HepG2 (cell line): ENCODE results near the gene GBE1. TPM values are rescaled to one million over a fixed set of nuclear protein-coding genes. Genes with fewer than 3 reads are reported as not detected.

Experiments
- ATAC-seq: fragments of 200-7000 bp; cut with Tn5 transposase; 3 replicates; pipeline ENCODE4 v1.9.1; 2020; ENCODE audit warnings: mild to moderate bottlenecking, moderate library complexity
- BruUV-seq: library from RNA; stranded (reverse); fragments of 400-500 nt; replicated peaks from 2 replicates; lab custom pipeline; 2021; lab: Mats Ljungman, UMichigan
- CTCF ChIA-PET: fragments of 300-600 bp; formaldehyde crosslinking; extraction: SDS; loops from one replicate; lab custom pipeline; 2021; ENCODE audit warnings: low total read pairs, inconsistent platforms, low intra/inter-chr PET ratio; lab: Yijun Ruan, JAX
- POLR2A ChIA-PET: fragments of 350-600 bp; sonication (Branson Sonifier 250); formaldehyde crosslinking; loops from one replicate; lab custom pipeline; 2020; ENCODE audit warnings: antibody characterized with exemption, inconsistent platforms; lab: Yijun Ruan, JAX
- DNase-seq: peaks from one replicate; pipeline ENCODE4 v3.0.0-alpha.2; 2015; ENCODE audit warnings: low spot score
- FAIRE-seq: peaks from 3 replicates; lab custom pipeline; 2011; peaks lifted over from hg19 to GRCh38; lab: Jason Lieb, UNC
- H2AFZ ChIP-seq: one replicate; pipeline ENCODE4 v1.6.1; 2011; ENCODE audit warnings: low read length, inconsistent platforms
- H3K27ac ChIP-seq: fragments of 300-600 bp; 3 replicates; pipeline ENCODE4 v1.8.0; 2011; ENCODE audit warnings: mixed run types, mild to moderate bottlenecking, mixed read lengths, low read length, inconsistent platforms; ENCODE audit not compliant: insufficient read depth; ENCODE audit errors: extremely low read length
- H3K27me3 ChIP-seq, 2 experiments: fragments of 200-600 bp in 1 of 2; 2 replicates in 1 of 2; 3 replicates in 1 of 2; pipeline versions ENCODE4 v1.6.0 to v1.8.0; 2011; ENCODE audit warnings: low read length in 2 of 2, mild to moderate bottlenecking in 2 of 2, moderate library complexity in 2 of 2, inconsistent platforms in 1 of 2; ENCODE audit not compliant: insufficient read depth in 2 of 2, control insufficient read depth in 1 of 2
- H3K36me3 ChIP-seq, 2 experiments: fragments of 200-600 bp in 1 of 2; replicated peaks in 1 of 2; 2 replicates in 1 of 2; 3 replicates in 1 of 2; pipeline versions ENCODE4 v1.5.1 to v1.8.0; 2011; ENCODE audit warnings: low read length in 2 of 2, inconsistent platforms in 1 of 2; ENCODE audit not compliant: insufficient read depth in 2 of 2, control insufficient read depth in 1 of 2
- H3K4me1 ChIP-seq: 2 replicates; pipeline ENCODE4 v1.5.1; 2012; ENCODE audit warnings: low read length, inconsistent platforms; ENCODE audit not compliant: insufficient read depth
- H3K4me2 ChIP-seq: 2 replicates; pipeline ENCODE4 v1.6.0; 2011; ENCODE audit warnings: low read depth, low read length, inconsistent platforms
- H3K4me3 ChIP-seq, 3 experiments: fragments of 200-600 bp in 1 of 3; sonication (generic), shearing (Covaris generic) in 1 of 3; replicated peaks in 1 of 3; 2 replicates each; pipeline ENCODE4 v1.5.1; 2011 to 2016; ENCODE audit warnings: low read length in 3 of 3, inconsistent platforms in 2 of 3, low read depth in 2 of 3, mild to moderate bottlenecking in 2 of 3, control low read depth in 1 of 3, mixed read lengths in 1 of 3; ENCODE audit not compliant: insufficient read depth in 1 of 3
- H3K79me2 ChIP-seq: one replicate; pipeline ENCODE4 v1.6.1; 2011; ENCODE audit warnings: low read length, inconsistent platforms; ENCODE audit not compliant: insufficient read depth
- H3K9ac ChIP-seq: 2 replicates; pipeline ENCODE4 v1.6.0; 2011; ENCODE audit warnings: mild to moderate bottlenecking, low read depth, low read length, inconsistent platforms; ENCODE audit not compliant: insufficient read depth
- H3K9me3 ChIP-seq: 2 replicates; pipeline ENCODE4 v1.5.1; 2012; ENCODE audit warnings: mild to moderate bottlenecking, low read length
- H4K20me1 ChIP-seq: 2 replicates; pipeline ENCODE4 v1.6.0; 2011; ENCODE audit warnings: inconsistent platforms, mild to moderate bottlenecking, low read length, moderate library complexity; ENCODE audit not compliant: insufficient read depth
- CHD4 ChIP-seq: fragments of 200-600 bp; sonication (generic); IDR thresholded peaks from 2 replicates; pipeline ENCODE4 v1.7.0; 2017; ENCODE audit warnings: mild to moderate bottlenecking, low read length, borderline replicate concordance
- KMT2B ChIP-seq: IDR thresholded peaks from 2 replicates; pipeline ENCODE4 v1.6.1; 2016; ENCODE audit warnings: missing genetic modification reagents, missing compliant biosample characterization
- LRRFIP1 ChIP-seq: sonication (generic); formaldehyde crosslinking; conservative IDR thresholded peaks from 2 replicates; pipeline ENCODE4 v1.4.0; 2020; ENCODE audit warnings: missing genetic modification reagents
- MZF1 ChIP-seq: sonication (generic); formaldehyde crosslinking; IDR thresholded peaks from 2 replicates; pipeline ENCODE4 v1.8.1; 2023; ENCODE audit warnings: mild to moderate bottlenecking, missing genetic modification reagents, borderline replicate concordance
- NFRKB ChIP-seq: fragments of 450-650 bp; IDR thresholded peaks from 2 replicates; pipeline ENCODE4 v1.6.1; 2017
- NR1H2 ChIP-seq: sonication (generic); formaldehyde crosslinking; IDR thresholded peaks from 2 replicates; pipeline ENCODE4 v1.8.1; 2022; ENCODE audit warnings: low read depth, missing genetic modification reagents, borderline replicate concordance
- SP4 ChIP-seq: sonication (generic); formaldehyde crosslinking; IDR thresholded peaks from 2 replicates; pipeline ENCODE4 v1.8.1; 2023; ENCODE audit warnings: mild to moderate bottlenecking, missing genetic modification reagents
- ZNF292 ChIP-seq: sonication (generic); formaldehyde crosslinking; IDR thresholded peaks from 2 replicates; pipeline ENCODE4 v1.8.1; 2022; ENCODE audit warnings: mild to moderate bottlenecking, low read depth, missing genetic modification reagents, borderline replicate concordance
- ZNF557 ChIP-seq: sonication (generic); formaldehyde crosslinking; IDR thresholded peaks from 2 replicates; pipeline ENCODE4 v1.4.0; 2020; ENCODE audit warnings: missing genetic modification reagents
- ZNF639 ChIP-seq: conservative IDR thresholded peaks from 2 replicates; pipeline ENCODE4 v1.6.1; 2018; ENCODE audit warnings: missing genetic modification reagents
- ZNF879 ChIP-seq: sonication (generic); formaldehyde crosslinking; IDR thresholded peaks from 2 replicates; pipeline ENCODE4 v1.8.1; 2023; ENCODE audit warnings: missing genetic modification reagents
- ZSCAN20 ChIP-seq: sonication (generic); formaldehyde crosslinking; IDR thresholded peaks from 2 replicates; pipeline ENCODE4 v1.4.0; 2020; ENCODE audit warnings: missing genetic modification reagents, mild to moderate bottlenecking, borderline replicate concordance
- WGBS: methylation state at CpG from one replicate; pipeline ENCODE4 v1.1.6; 2017; ENCODE audit warnings: low lambda C conversion rate; 5-methylcytosine and 5-hydroxymethylcytosine counted together
- in situ Hi-C: cut with HindIII; loops from 2 replicates; pipeline ENCODE4 v1.10.0; 2017; ENCODE audit warnings: low pct_unique_long_range_greater_than_20kb; ENCODE audit not compliant: extremely low pct_ligation_motif_present
- intact Hi-C: fragments of 100-400 bp; cut with micrococcal nuclease; formaldehyde crosslinking; loops from one replicate; pipeline ENCODE4 v1.10.0; 2022; ENCODE audit not compliant: unreplicated experiment
- polyA plus RNA-seq, 8 experiments: library from polyadenylated mRNA; depleted of rRNA in 3 of 8; stranded (reverse) in 7 of 8; unstranded in 1 of 8; fragments of >200 nt; fragmentation: Illumina TruSeq in 4 of 8; extraction: Trizol in 4 of 8; gene quantifications; 2 replicates each; pipeline versions ENCODE4 v1.2.1 to v1.2.3, GENCODE V29; 2011 to 2016; ENCODE audit warnings: low read depth in 4 of 8, missing spikeins in 1 of 8, mixed read lengths in 1 of 8; ENCODE audit not compliant: insufficient read depth in 1 of 8
- total RNA-seq, 5 experiments: library from RNA; depleted of rRNA; stranded (reverse); fragments of >200 nt; fragmentation: Illumina TruSeq; extraction: Trizol; gene quantifications; 2 replicates each; pipeline ENCODE4 v1.2.3, GENCODE V29; 2016; ENCODE audit warnings: low read depth in 1 of 5
- TF ChIP-seq, protein P1 (sequence below): IDR thresholded peaks from 2 replicates; pipeline ENCODE4 v1.6.1; 2016; ENCODE audit warnings: missing compliant biosample characterization, missing genetic modification reagents, borderline replicate concordance
- TF ChIP-seq, protein P2 (sequence below): sonication (generic); formaldehyde crosslinking; IDR thresholded peaks from 2 replicates; pipeline ENCODE4 v1.4.0; 2020; ENCODE audit warnings: missing genetic modification reagents, mild to moderate bottlenecking, borderline replicate concordance
- TF ChIP-seq, protein P3 (sequence below): fragments of 450-650 bp; IDR thresholded peaks from 2 replicates; pipeline ENCODE4 v1.6.1; 2017

Gene GBE1
- total and polyA plus RNA-seq, 2 of the 13 experiments (the other 11 are each of a cell fraction or from before 2014, with no cell fraction given): 22.9 to 36.1 TPM

DNA sequence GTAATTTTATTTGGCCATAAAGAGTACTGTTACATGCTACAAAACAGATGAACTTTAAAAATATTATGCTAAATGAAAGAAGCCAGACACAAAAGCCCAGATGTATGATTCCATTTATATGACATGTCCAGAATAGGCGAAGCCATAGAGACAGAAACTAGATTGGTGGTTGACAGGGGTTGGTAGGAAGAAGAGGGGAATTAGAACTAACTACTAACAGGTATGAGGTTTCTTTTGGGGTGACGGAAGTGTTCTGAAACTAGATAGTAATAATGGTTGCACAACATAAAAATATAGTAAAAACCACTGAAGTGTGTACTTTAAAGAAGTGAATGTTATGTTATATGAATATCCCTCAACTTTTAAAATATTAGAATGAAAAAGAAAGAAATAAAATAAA, 66.1 kb downstream of the GBE1 start:
- peaks cover 0 to 5% of the 10 kb centered on the region in 2 experiments; a peak in 2 of 5 replicates for H3K36me3 ChIP-seq
- ChIA-PET POLR2A (no interaction called here), CTCF (no interaction called here)
- H3K4me1 ChIP-seq: no peaks in the 10 kb centered on the region
- no peak overlapping the region for H3K4me2 ChIP-seq
- no peak overlapping the region for H3K27ac ChIP-seq
- H3K9ac ChIP-seq: no peak overlapping the region
- no peak overlapping the region for H2AFZ ChIP-seq
- no peaks in the 10 kb centered on the region for H3K79me2 ChIP-seq
- intact Hi-C loops (no loop called here), in situ Hi-C loops (no loop called here)
- WGBS: 95% methylated on average over 2 of the region's 2 CpGs
- no peak overlapping the region for H3K4me3 ChIP-seq
- DNase-seq (no peak), FAIRE-seq (no peak), ATAC-seq (no peak)
- TF ChIP-seq CHD4 (no peak), ZNF557 (CRISPR knock-in tag) (no peak), NR1H2 (CRISPR knock-in tag) (no peak), ZNF292 (CRISPR knock-in tag) (no peak), KMT2B (CRISPR knock-in tag) (no peak), LRRFIP1 (no peak), MZF1 (CRISPR knock-in tag) (no peak), NFRKB (no peak), ZNF639 (no peak), ZSCAN20 (CRISPR knock-in tag) (no peak), SP4 (CRISPR knock-in tag) (no peak), ZNF879 (no peak)
- TF ChIP-seq, protein P1, sequence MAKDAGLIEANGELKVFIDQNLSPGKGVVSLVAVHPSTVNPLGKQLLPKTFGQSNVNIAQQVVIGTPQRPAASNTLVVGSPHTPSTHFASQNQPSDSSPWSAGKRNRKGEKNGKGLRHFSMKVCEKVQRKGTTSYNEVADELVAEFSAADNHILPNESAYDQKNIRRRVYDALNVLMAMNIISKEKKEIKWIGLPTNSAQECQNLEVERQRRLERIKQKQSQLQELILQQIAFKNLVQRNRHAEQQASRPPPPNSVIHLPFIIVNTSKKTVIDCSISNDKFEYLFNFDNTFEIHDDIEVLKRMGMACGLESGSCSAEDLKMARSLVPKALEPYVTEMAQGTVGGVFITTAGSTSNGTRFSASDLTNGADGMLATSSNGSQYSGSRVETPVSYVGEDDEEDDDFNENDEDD (CRISPR knock-in tag): no peak
- TF ChIP-seq, protein P2, sequence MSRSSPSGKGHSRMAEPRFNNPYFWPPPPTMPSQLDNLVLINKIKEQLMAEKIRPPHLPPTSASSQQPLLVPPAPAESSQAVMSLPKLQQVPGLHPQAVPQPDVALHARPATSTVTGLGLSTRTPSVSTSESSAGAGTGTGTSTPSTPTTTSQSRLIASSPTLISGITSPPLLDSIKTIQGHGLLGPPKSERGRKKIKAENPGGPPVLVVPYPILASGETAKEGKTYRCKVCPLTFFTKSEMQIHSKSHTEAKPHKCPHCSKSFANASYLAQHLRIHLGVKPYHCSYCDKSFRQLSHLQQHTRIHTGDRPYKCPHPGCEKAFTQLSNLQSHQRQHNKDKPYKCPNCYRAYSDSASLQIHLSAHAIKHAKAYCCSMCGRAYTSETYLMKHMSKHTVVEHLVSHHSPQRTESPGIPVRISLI: no peak
- TF ChIP-seq, protein P3, sequence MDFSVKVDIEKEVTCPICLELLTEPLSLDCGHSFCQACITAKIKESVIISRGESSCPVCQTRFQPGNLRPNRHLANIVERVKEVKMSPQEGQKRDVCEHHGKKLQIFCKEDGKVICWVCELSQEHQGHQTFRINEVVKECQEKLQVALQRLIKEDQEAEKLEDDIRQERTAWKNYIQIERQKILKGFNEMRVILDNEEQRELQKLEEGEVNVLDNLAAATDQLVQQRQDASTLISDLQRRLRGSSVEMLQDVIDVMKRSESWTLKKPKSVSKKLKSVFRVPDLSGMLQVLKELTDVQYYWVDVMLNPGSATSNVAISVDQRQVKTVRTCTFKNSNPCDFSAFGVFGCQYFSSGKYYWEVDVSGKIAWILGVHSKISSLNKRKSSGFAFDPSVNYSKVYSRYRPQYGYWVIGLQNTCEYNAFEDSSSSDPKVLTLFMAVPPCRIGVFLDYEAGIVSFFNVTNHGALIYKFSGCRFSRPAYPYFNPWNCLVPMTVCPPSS: no peak
- no peaks in the 10 kb centered on the region for H3K9me3 ChIP-seq
- no peaks in the 10 kb centered on the region for H3K27me3 ChIP-seq
- BruUV-seq: no TSS peak
- no peaks in the 10 kb centered on the region for H4K20me1 ChIP-seq
